Activated naive CD4-positive, alpha-beta T cell treated with anti-CD3 and anti-CD28 coated beads, Interleukin-2, amount 10 ng/mL, durations not matched to agents 7 days and 5 days (primary cell): ENCODE data around the gene MGAM2.

Experiments used
- CTCF ChIA-PET: fragments of 350-600 bp; sonication (Branson Sonifier 250); formaldehyde crosslinking; loops from one replicate; lab custom pipeline; 2021; ENCODE audit warnings: antibody characterized with exemption; lab: Charles Lee
- DNase-seq: peaks from one replicate; pipeline ENCODE4 v3.0.0-alpha.2; 2020
- H3K27ac Mint-ChIP-seq: one replicate; pipeline ENCODE4 v1.8.0; 2021; ENCODE audit warnings: mild to moderate bottlenecking, moderate library complexity, mixed read lengths
- H3K27me3 Mint-ChIP-seq: one replicate; pipeline ENCODE4 v1.8.0; 2021; ENCODE audit warnings: mild to moderate bottlenecking, mixed read lengths
- H3K36me3 Mint-ChIP-seq: one replicate; pipeline ENCODE4 v1.8.0; 2021; ENCODE audit warnings: mixed read lengths
- H3K4me1 Mint-ChIP-seq: one replicate; pipeline ENCODE4 v1.8.0; 2021; ENCODE audit warnings: mixed read lengths
- H3K4me3 Mint-ChIP-seq: one replicate; pipeline ENCODE4 v1.8.0; 2021; ENCODE audit warnings: mild to moderate bottlenecking, moderate library complexity, mixed read lengths
- H3K9me3 Mint-ChIP-seq: one replicate; pipeline ENCODE4 v1.8.0; 2021; ENCODE audit warnings: mixed read lengths

MGAM2 gene

GRCh38 chr7:142175594-142175993 lies 64.1 kb downstream of the MGAM2 start:
- Mint-ChIP-seq H3K36me3 (no peaks in the 10 kb centered on the region), H3K4me1 (peaks cover 4% of the 10 kb centered on the region), H3K27me3 (peaks cover 6% of the 10 kb centered on the region), H3K4me3 (no peak overlapping the region), H3K27ac (no peak overlapping the region), H3K9me3 (no peaks in the 10 kb centered on the region)
- CTCF ChIA-PET: no interaction called here
- DNase-seq: no peak

- Mint-ChIP-seq H3K27ac (no peak overlapping the region), H3K9me3 (no peaks in the 10 kb centered on the region), H3K36me3 (no peaks in the 10 kb centered on the region), H3K4me3 (no peak overlapping the region), H3K27me3 (peaks cover 7% of the 10 kb centered on the region), H3K4me1 (peaks cover 4% of the 10 kb centered on the region)
- DNase-seq: no peak
- CTCF ChIA-PET: no interaction called here
These were observed 65.4 kb downstream of the MGAM2 start for GRCh38 chr7:142176901-142177300.

- Mint-ChIP-seq H3K27me3 (peaks cover 10% of the 10 kb centered on the region), H3K27ac (no peak overlapping the region), H3K4me3 (no peak overlapping the region), H3K4me1 (peaks cover 4% of the 10 kb centered on the region), H3K36me3 (no peaks in the 10 kb centered on the region), H3K9me3 (no peaks in the 10 kb centered on the region)
- no peak for DNase-seq
- CTCF ChIA-PET: no interaction called here
These were observed 66.4 kb downstream of the MGAM2 start for GRCh38 chr7:142177869-142178268.

GRCh38 chr7:142180426-142180825 lies 68.9 kb downstream of the MGAM2 start:
- CTCF ChIA-PET: no interaction called here
- H3K9me3 Mint-ChIP-seq: no peaks in the 10 kb centered on the region
- H3K27ac Mint-ChIP-seq: no peak overlapping the region
- peaks cover 4% of the 10 kb centered on the region for H3K4me1 Mint-ChIP-seq
- no peaks in the 10 kb centered on the region for H3K36me3 Mint-ChIP-seq
- peaks cover 6% of the 10 kb centered on the region for H3K27me3 Mint-ChIP-seq
- DNase-seq: no peak
- no peak overlapping the region for H3K4me3 Mint-ChIP-seq

GRCh38 chr7:142181211-142181610 lies 69.7 kb downstream of the MGAM2 start:
- CTCF ChIA-PET: no interaction called here
- Mint-ChIP-seq H3K4me3 (no peak overlapping the region), H3K27ac (no peak overlapping the region), H3K4me1 (peaks cover 4% of the 10 kb centered on the region), H3K9me3 (no peaks in the 10 kb centered on the region), H3K36me3 (no peaks in the 10 kb centered on the region), H3K27me3 (peaks cover 10% of the 10 kb centered on the region)
- no peak for DNase-seq

- no peaks in the 10 kb centered on the region for H3K9me3 Mint-ChIP-seq
- CTCF ChIA-PET: interaction anchor here (0.5 kb wide), 1 partner anchor 8 kb away, joined by 3 read pairs; no protein-coding TSS in a partner anchor
- no peaks in the 10 kb centered on the region for H3K36me3 Mint-ChIP-seq
- H3K4me1 Mint-ChIP-seq: peaks cover 4% of the 10 kb centered on the region
- H3K4me3 Mint-ChIP-seq: no peak overlapping the region
- H3K27me3 Mint-ChIP-seq: peaks cover 16% of the 10 kb centered on the region
- no peak for DNase-seq
- no peak overlapping the region for H3K27ac Mint-ChIP-seq
These were observed 70.4 kb downstream of the MGAM2 start for GRCh38 chr7:142181966-142182365.

- H3K4me3 Mint-ChIP-seq: no peak overlapping the region
- CTCF ChIA-PET: no interaction called here
- H3K4me1 Mint-ChIP-seq: peaks cover 7% of the 10 kb centered on the region
- H3K27ac Mint-ChIP-seq: no peak overlapping the region
- no peak for DNase-seq
- peaks cover 16% of the 10 kb centered on the region for H3K27me3 Mint-ChIP-seq
- H3K36me3 Mint-ChIP-seq: no peaks in the 10 kb centered on the region
- H3K9me3 Mint-ChIP-seq: no peaks in the 10 kb centered on the region
These were observed 73.6 kb downstream of the MGAM2 start for GRCh38 chr7:142185069-142185468.

- Mint-ChIP-seq H3K27ac (no peak overlapping the region), H3K27me3 (peaks cover 16% of the 10 kb centered on the region), H3K9me3 (no peaks in the 10 kb centered on the region), H3K4me3 (no peak overlapping the region), H3K36me3 (no peaks in the 10 kb centered on the region), H3K4me1 (peaks cover 7% of the 10 kb centered on the region)
- CTCF ChIA-PET: interaction anchor here (0.8 to 1.4 kb wide), 2 partner anchors 20 to 210 kb away, joined by 4 read pairs; no protein-coding TSS in a partner anchor
- DNase-seq: no peak
These were observed 74.3 kb downstream of the MGAM2 start for GRCh38 chr7:142185801-142186200.

GRCh38 chr7:142188154-142188553 lies 76.6 kb downstream of the MGAM2 start:
- no peaks in the 10 kb centered on the region for H3K36me3 Mint-ChIP-seq
- H3K27ac Mint-ChIP-seq: no peak overlapping the region
- no peaks in the 10 kb centered on the region for H3K9me3 Mint-ChIP-seq
- H3K4me1 Mint-ChIP-seq: peaks cover 7% of the 10 kb centered on the region
- CTCF ChIA-PET: no interaction called here
- H3K27me3 Mint-ChIP-seq: peaks cover 19% of the 10 kb centered on the region
- H3K4me3 Mint-ChIP-seq: no peak overlapping the region
- no peak for DNase-seq

- CTCF ChIA-PET: no interaction called here
- no peak overlapping the region for H3K27ac Mint-ChIP-seq
- H3K4me1 Mint-ChIP-seq: peaks cover 7% of the 10 kb centered on the region
- peaks cover 26% of the 10 kb centered on the region for H3K27me3 Mint-ChIP-seq
- H3K36me3 Mint-ChIP-seq: no peaks in the 10 kb centered on the region
- H3K4me3 Mint-ChIP-seq: no peak overlapping the region
- DNase-seq: no peak
- no peaks in the 10 kb centered on the region for H3K9me3 Mint-ChIP-seq
These were observed 77.3 kb downstream of the MGAM2 start for GRCh38 chr7:142188846-142189245.

GRCh38 chr7:142194201-142194600 lies 82.7 kb downstream of the MGAM2 start:
- Mint-ChIP-seq H3K4me3 (no peak overlapping the region), H3K36me3 (no peaks in the 10 kb centered on the region), H3K27ac (no peak overlapping the region), H3K4me1 (no peaks in the 10 kb centered on the region), H3K27me3 (peaks cover 16% of the 10 kb centered on the region), H3K9me3 (no peaks in the 10 kb centered on the region)
- CTCF ChIA-PET: no interaction called here
- no peak for DNase-seq

- H3K9me3 Mint-ChIP-seq: no peaks in the 10 kb centered on the region
- no peak overlapping the region for H3K4me3 Mint-ChIP-seq
These were observed 84.7 kb downstream of the MGAM2 start for GRCh38 chr7:142196066-142196840.

GRCh38 chr7:142200206-142200605 lies 88.7 kb downstream of the MGAM2 start:
- H3K4me3 Mint-ChIP-seq: no peak overlapping the region
- no peak for DNase-seq

More at GRCh38 chr7:142196066-142196840, 84.7 kb downstream of the MGAM2 start:
- Mint-ChIP-seq H3K36me3 (no peaks in the 10 kb centered on the region), H3K27me3 (peaks cover 16% of the 10 kb centered on the region), H3K27ac (no peak overlapping the region), H3K4me1 (no peaks in the 10 kb centered on the region)
- CTCF ChIA-PET: no interaction called here
- DNase-seq: no peak

GRCh38 chr7:142228537-142229104 lies 117.1 kb downstream of the MGAM2 start:
- CTCF ChIA-PET: no interaction called here
- Mint-ChIP-seq H3K27ac (no peak overlapping the region), H3K36me3 (no peaks in the 10 kb centered on the region), H3K4me1 (no peaks in the 10 kb centered on the region), H3K4me3 (no peak overlapping the region), H3K9me3 (no peaks in the 10 kb centered on the region), H3K27me3 (peaks cover 4% of the 10 kb centered on the region)
- DNase-seq: no peak

More at GRCh38 chr7:142200206-142200605, 88.7 kb downstream of the MGAM2 start:
- CTCF ChIA-PET: no interaction called here
- no peaks in the 10 kb centered on the region for H3K36me3 Mint-ChIP-seq
- H3K9me3 Mint-ChIP-seq: no peaks in the 10 kb centered on the region
- H3K27me3 Mint-ChIP-seq: no peaks in the 10 kb centered on the region
- no peaks in the 10 kb centered on the region for H3K4me1 Mint-ChIP-seq
- H3K27ac Mint-ChIP-seq: no peak overlapping the region

- Mint-ChIP-seq H3K36me3 (no peaks in the 10 kb centered on the region), H3K4me1 (no peaks in the 10 kb centered on the region), H3K27ac (no peak overlapping the region), H3K27me3 (no peaks in the 10 kb centered on the region), H3K9me3 (no peaks in the 10 kb centered on the region), H3K4me3 (no peak overlapping the region)
- no peak for DNase-seq
- CTCF ChIA-PET: no interaction called here
These were observed 120.2 kb downstream of the MGAM2 start for GRCh38 chr7:142231716-142232115.
